A673 (cell line): ENCODE data around the gene ZNF17. TPM values are rescaled to one million over a fixed set of nuclear protein-coding genes. Genes with fewer than 3 reads are reported as not detected.
A peak's percentile ranks its signal among the peaks of the same experiment; 100 is the strongest.

Experiments used
- Bru-seq: library from RNA; stranded (reverse); fragments of 400-500 nt; gene quantifications from one replicate; lab custom pipeline; 2021; lab: Mats Ljungman, UMichigan
- BruChase-seq, 2 experiments: library from RNA; stranded (reverse); fragments of 400-500 nt; gene quantifications; one replicate each; lab custom pipeline; 2021; lab: Mats Ljungman, UMichigan
- BruUV-seq: library from RNA; stranded (reverse); fragments of 400-500 nt; replicated peaks from 2 replicates; lab custom pipeline; 2021; lab: Mats Ljungman, UMichigan
- CTCF ChIA-PET: fragments of 300-600 bp; sonication (Branson Sonifier 250); formaldehyde crosslinking; loops from one replicate; lab custom pipeline; 2022; ENCODE audit warnings: antibody characterized with exemption; lab: Charles Lee
- POLR2A ChIA-PET: fragments of 300-600 bp; sonication (Branson Sonifier 250); formaldehyde crosslinking; loops from one replicate; lab custom pipeline; 2022; ENCODE audit warnings: antibody characterized with exemption; ENCODE audit not compliant: low non-redundant PET; lab: Charles Lee
- DNase-seq: peaks from one replicate; pipeline ENCODE4 v3.0.0-alpha.2; 2015; ENCODE audit warnings: low spot score
- H3K27ac ChIP-seq: fragments of 200-600 bp; sonication (generic); 2 replicates; pipeline ENCODE4 v1.5.1; 2016; ENCODE audit warnings: mixed run types, low read depth, mild to moderate bottlenecking, mixed read lengths, antibody characterized with exemption, low read length; ENCODE audit not compliant: poor library complexity, severe bottlenecking
- H3K27me3 ChIP-seq: fragments of 200-600 bp; sonication (generic); replicated peaks from 2 replicates; pipeline ENCODE4 v1.6.1; 2017; ENCODE audit warnings: mixed run types, low read depth, mild to moderate bottlenecking, mixed read lengths, antibody characterized with exemption, low read length; ENCODE audit not compliant: insufficient read depth, poor library complexity
- H3K36me3 ChIP-seq: fragments of 200-600 bp; sonication (generic); 2 replicates; pipeline ENCODE4 v1.6.1; 2016; ENCODE audit warnings: mixed run types, mild to moderate bottlenecking, mixed read lengths, antibody characterized with exemption, low read length; ENCODE audit not compliant: insufficient read depth, poor library complexity, severe bottlenecking
- H3K4me1 ChIP-seq: fragments of 200-600 bp; sonication (generic); 2 replicates; pipeline ENCODE4 v1.6.1; 2017; ENCODE audit warnings: mixed run types, mild to moderate bottlenecking, mixed read lengths, antibody characterized with exemption, low read length; ENCODE audit not compliant: insufficient read depth, poor library complexity, severe bottlenecking
- H3K4me3 ChIP-seq: fragments of 200-600 bp; sonication (generic); 2 replicates; pipeline ENCODE4 v1.5.1; 2016; ENCODE audit warnings: low read depth, mixed run types, mild to moderate bottlenecking, mixed read lengths, low read length; ENCODE audit not compliant: poor library complexity, severe bottlenecking
- H3K9me3 ChIP-seq: fragments of 200-600 bp; sonication (generic); 2 replicates; pipeline ENCODE4 v1.6.1; 2016; ENCODE audit warnings: mixed run types, low read depth, mild to moderate bottlenecking, mixed read lengths, antibody characterized with exemption, low read length; ENCODE audit not compliant: poor library complexity, severe bottlenecking
- CTCF ChIP-seq: fragments of 300-800, 200-600 bp; sonication (generic); conservative IDR thresholded peaks from 2 replicates; pipeline ENCODE4 v1.5.1; 2017; ENCODE audit warnings: low read depth, mild to moderate bottlenecking, antibody characterized with exemption, low read length, moderate library complexity, mixed read lengths
- EZH2 ChIP-seq: fragments of 200-600 bp; sonication (generic); IDR thresholded peaks from 2 replicates; pipeline ENCODE4 v1.6.1; 2017; ENCODE audit warnings: borderline replicate concordance, low read depth, mild to moderate bottlenecking, mixed read lengths, antibody characterized with exemption, low read length; ENCODE audit not compliant: poor library complexity, severe bottlenecking
- intact Hi-C: fragments of 100-400 bp; cut with micrococcal nuclease; formaldehyde crosslinking; loops from one replicate; pipeline ENCODE4 v1.10.0; 2022; ENCODE audit not compliant: unreplicated experiment
- long read RNA-seq: library from polyadenylated mRNA; stranded (forward); transcript quantifications from one replicate; pipeline ENCODE4 v2.0.0, GENCODE V29; 2022
- total RNA-seq: library from RNA; stranded (reverse); gene quantifications from 2 replicates; pipeline ENCODE4 v1.2.3, GENCODE V29; 2021

Gene ZNF17
- total RNA-seq (13.1 and 19.2 TPM in 2 replicates), Bru-seq, nascent RNA (percentile 80 among the genes with signal in this experiment), BruChase-seq, experiment 1, labeled RNA remaining after a 2-hour chase (percentile 94 among the genes with signal in this experiment), BruChase-seq, experiment 2, labeled RNA remaining after a 6-hour chase (percentile 88 among the genes with signal in this experiment)
- long read RNA-seq, partial matches to known transcripts = 0 of 3 reads
- long read RNA-seq, other reads (novel, unspliced or antisense) = 0 of 3 reads

- no peak for TF ChIP-seq CTCF
- intact Hi-C loops = loop anchor here (2.0 kb wide), 1 partner anchor 492 kb away; no protein-coding TSS in a partner anchor
- Histone ChIP-seq H3K27ac (peak within 1 kb of the TSS; percentile 63), H3K36me3 (peaks cover 3% of the 10 kb centered on the region), H3K27me3 (no peaks in the 10 kb centered on the region), H3K4me1 (no peaks in the 10 kb centered on the region), H3K4me3 (peak within 1 kb of the TSS; percentile 91), H3K9me3 (no peaks in the 10 kb centered on the region)
- DNase-seq = peak; percentile 97
- TSS peak; percentile 51 for BruUV-seq
- POLR2A ChIA-PET = no interaction called here
- CTCF ChIA-PET = no interaction called here
Observed at GRCh38 chr19:57410877-57411671, at the start of gene ZNF17. TSS of gene ZNF17 (plus strand) at chr19:57411161. CDS start at chr19:57413616, 2,455 bp downstream.

GRCh38 chr19:57362419-57362818 is 48.5 kb upstream of the ZNF17 start:
- peaks cover 8% of the 10 kb centered on the region for H3K36me3 ChIP-seq
- TF ChIP-seq CTCF (no peak), EZH2 (no peak)
- peak overlapping the region; percentile 83 for H3K27ac ChIP-seq
- no peaks in the 10 kb centered on the region for H3K4me1 ChIP-seq
- intact Hi-C loops = loop anchor here (2.0 kb wide), 1 partner anchor 26 kb away; the partner anchor contains the start of gene ZNF548
- ChIA-PET CTCF (interaction anchor here (1.7 kb wide), 1 partner anchor 27 kb away, joined by 4 read pairs; the partner anchor contains the start of gene ZNF548), POLR2A (no interaction called here)
- no peaks in the 10 kb centered on the region for H3K27me3 ChIP-seq
- peak overlapping the region; percentile 73 for H3K4me3 ChIP-seq
- peaks cover 4% of the 10 kb centered on the region for H3K9me3 ChIP-seq
- BruUV-seq = no TSS peak
- no peak for DNase-seq

GRCh38 chr19:57362997-57363687 is 47.8 kb upstream of the ZNF17 start, which contains the start of the genes TRAPPC2B and ZNF547:
TSS of gene TRAPPC2B (plus strand) at chr19:57363551. CDS start at chr19:57364834, 1,283 bp downstream.
TSS of gene ZNF547 (plus strand) at chr19:57363551. CDS start at chr19:57368556, 5,005 bp downstream.
- DNase-seq = peak; percentile 100
- Histone ChIP-seq H3K4me1 (no peaks in the 10 kb centered on the region), H3K4me3 (peak within 1 kb of the TSS; percentile 73), H3K27me3 (no peaks in the 10 kb centered on the region), H3K36me3 (peaks cover under 1% of the 10 kb centered on the region), H3K9me3 (no peaks in the 10 kb centered on the region), H3K27ac (peak within 1 kb of the TSS; percentile 83)
- POLR2A ChIA-PET = no interaction called here
- intact Hi-C loops = loop anchor here (2.0 kb wide), 1 partner anchor 26 kb away; the partner anchor contains the start of gene ZNF548
- TF ChIP-seq EZH2 (no peak), CTCF (no peak)
- no TSS peak for BruUV-seq
- CTCF ChIA-PET = interaction anchor here (1.7 kb wide), 1 partner anchor 26 kb away, joined by 4 read pairs; the partner anchor contains the start of gene ZNF548
